Suprapubic skin (tissue), 4 donors: ENCODE data around the gene DDR2.

Source experiments
- EP300 ChIP-seq: sonication (generic); formaldehyde crosslinking; IDR thresholded peaks from one replicate; pipeline ENCODE4 v1.6.1; 2017; ENCODE audit warnings: antibody characterized with exemption
- POLR2A ChIP-seq, 2 donors: fragments of 450-650 bp; IDR thresholded peaks; one replicate each; pipeline ENCODE4 v1.6.1; 2017; ENCODE audit warnings: antibody characterized with exemption in 2 of 2, mild to moderate bottlenecking in 2 of 2, moderate library complexity in 2 of 2
- POLR2AphosphoS5 ChIP-seq, 3 donors: sonication (generic); formaldehyde crosslinking; IDR thresholded peaks; one replicate each; pipeline ENCODE4 v1.6.1; 2017; ENCODE audit warnings: antibody characterized with exemption in 3 of 3
- TF ChIP-seq, protein P1 (sequence below), 2 donors: fragments of 200-600 bp in 1 of 2; fragments of 450-650 bp in 1 of 2; sonication (generic) in 1 of 2; IDR thresholded peaks; one replicate each; pipeline ENCODE4 v1.5.1; 2016 to 2019; ENCODE audit warnings: antibody characterized with exemption in 2 of 2, mild to moderate bottlenecking in 1 of 2, moderate library complexity in 1 of 2

- TF ChIP-seq, protein P1, sequence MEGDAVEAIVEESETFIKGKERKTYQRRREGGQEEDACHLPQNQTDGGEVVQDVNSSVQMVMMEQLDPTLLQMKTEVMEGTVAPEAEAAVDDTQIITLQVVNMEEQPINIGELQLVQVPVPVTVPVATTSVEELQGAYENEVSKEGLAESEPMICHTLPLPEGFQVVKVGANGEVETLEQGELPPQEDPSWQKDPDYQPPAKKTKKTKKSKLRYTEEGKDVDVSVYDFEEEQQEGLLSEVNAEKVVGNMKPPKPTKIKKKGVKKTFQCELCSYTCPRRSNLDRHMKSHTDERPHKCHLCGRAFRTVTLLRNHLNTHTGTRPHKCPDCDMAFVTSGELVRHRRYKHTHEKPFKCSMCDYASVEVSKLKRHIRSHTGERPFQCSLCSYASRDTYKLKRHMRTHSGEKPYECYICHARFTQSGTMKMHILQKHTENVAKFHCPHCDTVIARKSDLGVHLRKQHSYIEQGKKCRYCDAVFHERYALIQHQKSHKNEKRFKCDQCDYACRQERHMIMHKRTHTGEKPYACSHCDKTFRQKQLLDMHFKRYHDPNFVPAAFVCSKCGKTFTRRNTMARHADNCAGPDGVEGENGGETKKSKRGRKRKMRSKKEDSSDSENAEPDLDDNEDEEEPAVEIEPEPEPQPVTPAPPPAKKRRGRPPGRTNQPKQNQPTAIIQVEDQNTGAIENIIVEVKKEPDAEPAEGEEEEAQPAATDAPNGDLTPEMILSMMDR (IDR thresholded peaks at IDR 0.05): no peak
- no peak for TF ChIP-seq POLR2AphosphoS5 (IDR thresholded peaks at IDR 0.05)
- TF ChIP-seq POLR2A (IDR thresholded peaks at IDR 0.05): no peak
- no peak for TF ChIP-seq EP300
These were observed 123.0 kb downstream of the DDR2 start for GRCh38 chr1:162755306-162755705.
